HEK293 (cell line): ENCODE results near the gene MCIDAS.
A peak's percentile ranks its signal among the peaks of the same experiment; 100 is the strongest.

Experiments used
- HOXA7 ChIP-seq: sonication (generic); formaldehyde crosslinking; IDR thresholded peaks from 2 replicates; pipeline ENCODE4 v1.8.1; 2022; ENCODE audit warnings: missing genetic modification reagents, borderline replicate concordance
- WT1 ChIP-seq: fragments of 450-650 bp; formaldehyde crosslinking; IDR thresholded peaks from 2 replicates; pipeline ENCODE4 v1.5.1; 2016; ENCODE audit warnings: missing biosample characterization, missing genetic modification characterization
- ZFP41 ChIP-seq: fragments of 450-650 bp; formaldehyde crosslinking; IDR thresholded peaks from 2 replicates; pipeline ENCODE4 v1.5.1; 2016; ENCODE audit warnings: missing biosample characterization, missing genetic modification characterization, borderline replicate concordance
- ZIC2 ChIP-seq: fragments of 450-650 bp; formaldehyde crosslinking; IDR thresholded peaks from 2 replicates; pipeline ENCODE4 v1.5.1; 2016; ENCODE audit warnings: missing biosample characterization, missing genetic modification characterization
- ZNF211 ChIP-seq: fragments of 450-650 bp; formaldehyde crosslinking; IDR thresholded peaks from 2 replicates; pipeline ENCODE4 v1.5.1; 2016; ENCODE audit warnings: low read depth, missing biosample characterization, missing genetic modification characterization
- ZNF248 ChIP-seq: fragments of 450-650 bp; formaldehyde crosslinking; IDR thresholded peaks from 2 replicates; pipeline ENCODE4 v1.5.1; 2017; ENCODE audit warnings: missing biosample characterization, missing genetic modification characterization
- ZNF266 ChIP-seq: fragments of 450-650 bp; formaldehyde crosslinking; IDR thresholded peaks from 2 replicates; pipeline ENCODE4 v1.5.1; 2016; ENCODE audit warnings: missing biosample characterization, missing genetic modification characterization, low read depth
- ZNF274 ChIP-seq, 2 experiments: fragments of 200-500 bp in 1 of 2; fragments of 450-650 bp in 1 of 2; sonication (Bioruptor generic) in 1 of 2; formaldehyde crosslinking in 1 of 2; IDR thresholded peaks; 2 replicates each; pipeline versions ENCODE4 v1.5.1 to v1.6.1; 2014 to 2016; ENCODE audit warnings: borderline replicate concordance in 1 of 2, inconsistent platforms in 1 of 2, low read length in 1 of 2, missing biosample characterization in 1 of 2, missing genetic modification characterization in 1 of 2
- ZNF311 ChIP-seq: fragments of 450-650 bp; formaldehyde crosslinking; IDR thresholded peaks from 2 replicates; pipeline ENCODE4 v1.5.1; 2017; ENCODE audit warnings: missing biosample characterization, missing genetic modification characterization, borderline replicate concordance
- ZNF324 ChIP-seq: fragments of 450-650 bp; formaldehyde crosslinking; IDR thresholded peaks from 2 replicates; pipeline ENCODE4 v1.5.1; 2016; ENCODE audit warnings: missing biosample characterization, missing genetic modification characterization
- ZNF391 ChIP-seq: fragments of 450-650 bp; formaldehyde crosslinking; IDR thresholded peaks from 2 replicates; pipeline ENCODE4 v1.5.1; 2016; ENCODE audit warnings: low read depth, missing biosample characterization, missing genetic modification characterization, borderline replicate concordance
- ZNF521 ChIP-seq: fragments of 450-650 bp; formaldehyde crosslinking; IDR thresholded peaks from 2 replicates; pipeline ENCODE4 v1.5.1; 2017; ENCODE audit warnings: missing biosample characterization, mild to moderate bottlenecking, missing genetic modification characterization
- ZNF529 ChIP-seq: fragments of 450-650 bp; formaldehyde crosslinking; IDR thresholded peaks from 2 replicates; pipeline ENCODE4 v1.5.1; 2017; ENCODE audit warnings: missing genetic modification characterization, missing biosample characterization; ENCODE audit not compliant: insufficient replicate concordance
- ZNF560 ChIP-seq: fragments of 450-650 bp; formaldehyde crosslinking; IDR thresholded peaks from 2 replicates; pipeline ENCODE4 v1.5.1; 2017; ENCODE audit warnings: missing biosample characterization, missing genetic modification characterization, borderline replicate concordance
- ZNF561 ChIP-seq: fragments of 450-650 bp; IDR thresholded peaks from 2 replicates; pipeline ENCODE4 v1.5.1; 2018; ENCODE audit warnings: missing biosample characterization, missing genetic modification characterization, borderline replicate concordance
- ZNF664 ChIP-seq: fragments of 450-650 bp; formaldehyde crosslinking; IDR thresholded peaks from 2 replicates; pipeline ENCODE4 v1.5.1; 2016; ENCODE audit warnings: missing biosample characterization, missing genetic modification characterization
- ZNF76 ChIP-seq: fragments of 450-650 bp; formaldehyde crosslinking; IDR thresholded peaks from 2 replicates; pipeline ENCODE4; 2016; ENCODE audit warnings: low read depth, missing biosample characterization, missing genetic modification characterization, borderline replicate concordance
- ZNF792 ChIP-seq: fragments of 450-650 bp; formaldehyde crosslinking; IDR thresholded peaks from 2 replicates; pipeline ENCODE4 v1.5.1; 2016; ENCODE audit warnings: missing biosample characterization, missing genetic modification characterization
- TF ChIP-seq, protein P1 (sequence below): fragments of 450-650 bp; formaldehyde crosslinking; IDR thresholded peaks from 2 replicates; pipeline ENCODE4 v1.5.1; 2016; ENCODE audit warnings: missing biosample characterization, missing genetic modification characterization
- TF ChIP-seq, protein P2 (sequence below): fragments of 450-650 bp; formaldehyde crosslinking; IDR thresholded peaks from 2 replicates; pipeline ENCODE4 v1.5.1; 2016; ENCODE audit warnings: missing biosample characterization, missing genetic modification characterization
- TF ChIP-seq, protein P3 (sequence below): fragments of 450-650 bp; formaldehyde crosslinking; IDR thresholded peaks from 2 replicates; pipeline ENCODE4 v1.5.1; 2017; ENCODE audit warnings: missing biosample characterization, mild to moderate bottlenecking, missing genetic modification characterization, moderate library complexity
- TF ChIP-seq, protein P4 (sequence below): fragments of 450-650 bp; formaldehyde crosslinking; conservative IDR thresholded peaks from 2 replicates; pipeline ENCODE4 v1.5.1; 2016; ENCODE audit warnings: low read depth, missing biosample characterization, missing genetic modification characterization
- TF ChIP-seq, protein P5 (sequence below): fragments of 450-650 bp; formaldehyde crosslinking; IDR thresholded peaks from 2 replicates; pipeline ENCODE4 v1.5.1; 2016; ENCODE audit warnings: missing biosample characterization, missing genetic modification characterization, borderline replicate concordance

The MCIDAS gene

DNA sequence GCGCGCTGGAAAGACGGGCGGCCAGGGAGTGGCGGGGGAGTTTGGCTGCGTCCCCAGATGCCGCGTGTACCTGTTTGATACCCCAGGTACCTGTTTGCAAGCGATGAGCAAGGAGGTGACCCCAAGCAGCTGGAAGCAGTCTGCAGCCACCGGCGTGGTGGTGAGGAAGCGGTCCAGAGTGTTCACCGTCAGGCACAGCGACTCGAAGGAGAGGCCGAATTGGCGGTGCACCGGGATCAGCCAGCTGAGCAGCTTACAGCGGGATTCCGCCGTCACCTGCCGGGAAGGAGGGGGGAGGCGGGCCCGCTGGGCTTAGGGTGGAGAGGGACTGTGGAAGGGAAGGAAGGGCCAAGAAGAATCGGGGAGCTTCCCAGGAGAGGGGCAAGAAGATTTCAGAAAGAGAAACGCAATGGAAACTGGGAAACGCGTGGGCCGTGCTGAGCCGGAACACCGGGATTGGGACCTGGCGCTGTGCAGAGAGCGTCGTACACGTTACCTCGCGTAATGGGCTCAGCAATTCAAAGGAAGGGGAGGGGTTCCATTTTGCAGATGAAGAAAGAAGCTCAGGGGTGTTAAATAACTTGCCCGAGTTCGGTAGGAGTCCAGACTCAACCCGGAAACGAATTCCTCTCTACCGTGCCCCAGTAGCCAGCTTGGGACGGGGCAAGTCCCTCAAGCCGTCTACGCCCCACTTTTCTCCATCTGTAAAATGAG, 5.3 kb upstream of the MCIDAS start (continued):
- TF ChIP-seq ZNF274 (IDR thresholded peaks at IDR 0.05; ENCODE audit: low read length) (no peak), ZNF274 (tag by site-specific recombination; IDR thresholded peaks at IDR 0.05; ENCODE audit: borderline replicate concordance) (no peak), ZNF248 (tag by site-specific recombination) (no peak), ZNF561 (tag by site-specific recombination) (no peak), ZIC2 (tag by site-specific recombination) (peak; percentile 65), ZNF211 (tag by site-specific recombination) (no peak), ZNF324 (tag by site-specific recombination) (no peak), ZNF76 (tag by site-specific recombination) (peak; percentile 80), ZNF266 (tag by site-specific recombination) (no peak), ZFP41 (no peak), ZNF391 (tag by site-specific recombination) (no peak), ZNF521 (tag by site-specific recombination) (no peak), HOXA7 (CRISPR knock-in tag) (no peak), ZNF311 (no peak), ZNF529 (no peak), ZNF792 (tag by site-specific recombination) (no peak), WT1 (tag by site-specific recombination) (0 out of 2 replicates have a peak, but pooled peaks have one; percentile 9), ZNF664 (tag by site-specific recombination) (no peak), ZNF560 (no peak)
- TF ChIP-seq, protein P1, sequence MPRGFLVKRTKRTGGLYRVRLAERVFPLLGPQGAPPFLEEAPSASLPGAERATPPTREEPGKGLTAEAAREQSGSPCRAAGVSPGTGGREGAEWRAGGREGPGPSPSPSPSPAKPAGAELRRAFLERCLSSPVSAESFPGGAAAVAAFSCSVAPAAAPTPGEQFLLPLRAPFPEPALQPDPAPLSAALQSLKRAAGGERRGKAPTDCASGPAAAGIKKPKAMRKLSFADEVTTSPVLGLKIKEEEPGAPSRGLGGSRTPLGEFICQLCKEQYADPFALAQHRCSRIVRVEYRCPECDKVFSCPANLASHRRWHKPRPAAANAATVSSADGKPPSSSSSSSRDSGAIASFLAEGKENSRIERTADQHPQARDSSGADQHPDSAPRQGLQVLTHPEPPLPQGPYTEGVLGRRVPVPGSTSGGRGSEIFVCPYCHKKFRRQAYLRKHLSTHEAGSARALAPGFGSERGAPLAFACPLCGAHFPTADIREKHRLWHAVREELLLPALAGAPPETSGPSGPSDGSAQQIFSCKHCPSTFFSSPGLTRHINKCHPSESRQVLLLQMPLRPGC (tag by site-specific recombination): no peak
- TF ChIP-seq, protein P2, sequence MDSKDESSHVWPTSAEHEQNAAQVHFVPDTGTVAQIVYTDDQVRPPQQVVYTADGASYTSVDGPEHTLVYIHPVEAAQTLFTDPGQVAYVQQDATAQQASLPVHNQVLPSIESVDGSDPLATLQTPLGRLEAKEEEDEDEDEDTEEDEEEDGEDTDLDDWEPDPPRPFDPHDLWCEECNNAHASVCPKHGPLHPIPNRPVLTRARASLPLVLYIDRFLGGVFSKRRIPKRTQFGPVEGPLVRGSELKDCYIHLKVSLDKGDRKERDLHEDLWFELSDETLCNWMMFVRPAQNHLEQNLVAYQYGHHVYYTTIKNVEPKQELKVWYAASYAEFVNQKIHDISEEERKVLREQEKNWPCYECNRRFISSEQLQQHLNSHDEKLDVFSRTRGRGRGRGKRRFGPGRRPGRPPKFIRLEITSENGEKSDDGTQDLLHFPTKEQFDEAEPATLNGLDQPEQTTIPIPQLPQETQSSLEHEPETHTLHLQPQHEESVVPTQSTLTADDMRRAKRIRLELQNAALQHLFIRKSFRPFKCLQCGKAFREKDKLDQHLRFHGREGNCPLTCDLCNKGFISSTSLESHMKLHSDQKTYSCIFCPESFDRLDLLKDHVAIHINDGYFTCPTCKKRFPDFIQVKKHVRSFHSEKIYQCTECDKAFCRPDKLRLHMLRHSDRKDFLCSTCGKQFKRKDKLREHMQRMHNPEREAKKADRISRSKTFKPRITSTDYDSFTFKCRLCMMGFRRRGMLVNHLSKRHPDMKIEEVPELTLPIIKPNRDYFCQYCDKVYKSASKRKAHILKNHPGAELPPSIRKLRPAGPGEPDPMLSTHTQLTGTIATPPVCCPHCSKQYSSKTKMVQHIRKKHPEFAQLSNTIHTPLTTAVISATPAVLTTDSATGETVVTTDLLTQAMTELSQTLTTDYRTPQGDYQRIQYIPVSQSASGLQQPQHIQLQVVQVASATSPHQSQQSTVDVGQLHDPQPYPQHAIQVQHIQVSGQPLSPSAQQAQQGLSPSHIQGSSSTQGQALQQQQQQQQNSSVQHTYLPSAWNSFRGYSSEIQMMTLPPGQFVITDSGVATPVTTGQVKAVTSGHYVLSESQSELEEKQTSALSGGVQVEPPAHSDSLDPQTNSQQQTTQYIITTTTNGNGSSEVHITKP (tag by site-specific recombination): peak; percentile 67
- TF ChIP-seq, protein P3, sequence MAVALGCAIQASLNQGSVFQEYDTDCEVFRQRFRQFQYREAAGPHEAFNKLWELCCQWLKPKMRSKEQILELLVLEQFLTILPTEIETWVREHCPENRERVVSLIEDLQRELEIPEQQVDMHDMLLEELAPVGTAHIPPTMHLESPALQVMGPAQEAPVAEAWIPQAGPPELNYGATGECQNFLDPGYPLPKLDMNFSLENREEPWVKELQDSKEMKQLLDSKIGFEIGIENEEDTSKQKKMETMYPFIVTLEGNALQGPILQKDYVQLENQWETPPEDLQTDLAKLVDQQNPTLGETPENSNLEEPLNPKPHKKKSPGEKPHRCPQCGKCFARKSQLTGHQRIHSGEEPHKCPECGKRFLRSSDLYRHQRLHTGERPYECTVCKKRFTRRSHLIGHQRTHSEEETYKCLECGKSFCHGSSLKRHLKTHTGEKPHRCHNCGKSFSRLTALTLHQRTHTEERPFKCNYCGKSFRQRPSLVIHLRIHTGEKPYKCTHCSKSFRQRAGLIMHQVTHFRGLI (tag by site-specific recombination): no peak
- TF ChIP-seq, protein P4, sequence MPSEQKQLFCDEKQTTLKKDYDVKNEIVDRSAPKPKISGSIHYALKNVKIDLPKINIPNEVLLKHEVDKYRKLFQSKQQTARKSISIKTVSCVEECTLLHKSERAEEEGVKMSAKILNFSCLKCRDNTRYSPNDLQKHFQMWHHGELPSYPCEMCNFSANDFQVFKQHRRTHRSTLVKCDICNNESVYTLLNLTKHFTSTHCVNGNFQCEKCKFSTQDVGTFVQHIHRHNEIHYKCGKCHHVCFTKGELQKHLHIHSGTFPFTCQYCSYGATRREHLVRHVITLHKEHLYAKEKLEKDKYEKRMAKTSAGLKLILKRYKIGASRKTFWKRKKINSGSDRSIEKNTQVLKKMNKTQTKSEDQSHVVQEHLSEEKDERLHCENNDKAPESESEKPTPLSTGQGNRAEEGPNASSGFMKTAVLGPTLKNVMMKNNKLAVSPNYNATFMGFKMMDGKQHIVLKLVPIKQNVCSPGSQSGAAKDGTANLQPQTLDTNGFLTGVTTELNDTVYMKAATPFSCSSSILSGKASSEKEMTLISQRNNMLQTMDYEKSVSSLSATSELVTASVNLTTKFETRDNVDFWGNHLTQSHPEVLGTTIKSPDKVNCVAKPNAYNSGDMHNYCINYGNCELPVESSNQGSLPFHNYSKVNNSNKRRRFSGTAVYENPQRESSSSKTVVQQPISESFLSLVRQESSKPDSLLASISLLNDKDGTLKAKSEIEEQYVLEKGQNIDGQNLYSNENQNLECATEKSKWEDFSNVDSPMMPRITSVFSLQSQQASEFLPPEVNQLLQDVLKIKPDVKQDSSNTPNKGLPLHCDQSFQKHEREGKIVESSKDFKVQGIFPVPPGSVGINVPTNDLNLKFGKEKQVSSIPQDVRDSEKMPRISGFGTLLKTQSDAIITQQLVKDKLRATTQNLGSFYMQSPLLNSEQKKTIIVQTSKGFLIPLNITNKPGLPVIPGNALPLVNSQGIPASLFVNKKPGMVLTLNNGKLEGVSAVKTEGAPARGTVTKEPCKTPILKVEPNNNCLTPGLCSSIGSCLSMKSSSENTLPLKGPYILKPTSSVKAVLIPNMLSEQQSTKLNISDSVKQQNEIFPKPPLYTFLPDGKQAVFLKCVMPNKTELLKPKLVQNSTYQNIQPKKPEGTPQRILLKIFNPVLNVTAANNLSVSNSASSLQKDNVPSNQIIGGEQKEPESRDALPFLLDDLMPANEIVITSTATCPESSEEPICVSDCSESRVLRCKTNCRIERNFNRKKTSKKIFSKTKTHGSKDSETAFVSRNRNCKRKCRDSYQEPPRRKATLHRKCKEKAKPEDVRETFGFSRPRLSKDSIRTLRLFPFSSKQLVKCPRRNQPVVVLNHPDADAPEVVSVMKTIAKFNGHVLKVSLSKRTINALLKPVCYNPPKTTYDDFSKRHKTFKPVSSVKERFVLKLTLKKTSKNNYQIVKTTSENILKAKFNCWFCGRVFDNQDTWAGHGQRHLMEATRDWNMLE (tag by site-specific recombination): peak; percentile 34; the same call in 1 of the 2 replicates
- TF ChIP-seq, protein P5, sequence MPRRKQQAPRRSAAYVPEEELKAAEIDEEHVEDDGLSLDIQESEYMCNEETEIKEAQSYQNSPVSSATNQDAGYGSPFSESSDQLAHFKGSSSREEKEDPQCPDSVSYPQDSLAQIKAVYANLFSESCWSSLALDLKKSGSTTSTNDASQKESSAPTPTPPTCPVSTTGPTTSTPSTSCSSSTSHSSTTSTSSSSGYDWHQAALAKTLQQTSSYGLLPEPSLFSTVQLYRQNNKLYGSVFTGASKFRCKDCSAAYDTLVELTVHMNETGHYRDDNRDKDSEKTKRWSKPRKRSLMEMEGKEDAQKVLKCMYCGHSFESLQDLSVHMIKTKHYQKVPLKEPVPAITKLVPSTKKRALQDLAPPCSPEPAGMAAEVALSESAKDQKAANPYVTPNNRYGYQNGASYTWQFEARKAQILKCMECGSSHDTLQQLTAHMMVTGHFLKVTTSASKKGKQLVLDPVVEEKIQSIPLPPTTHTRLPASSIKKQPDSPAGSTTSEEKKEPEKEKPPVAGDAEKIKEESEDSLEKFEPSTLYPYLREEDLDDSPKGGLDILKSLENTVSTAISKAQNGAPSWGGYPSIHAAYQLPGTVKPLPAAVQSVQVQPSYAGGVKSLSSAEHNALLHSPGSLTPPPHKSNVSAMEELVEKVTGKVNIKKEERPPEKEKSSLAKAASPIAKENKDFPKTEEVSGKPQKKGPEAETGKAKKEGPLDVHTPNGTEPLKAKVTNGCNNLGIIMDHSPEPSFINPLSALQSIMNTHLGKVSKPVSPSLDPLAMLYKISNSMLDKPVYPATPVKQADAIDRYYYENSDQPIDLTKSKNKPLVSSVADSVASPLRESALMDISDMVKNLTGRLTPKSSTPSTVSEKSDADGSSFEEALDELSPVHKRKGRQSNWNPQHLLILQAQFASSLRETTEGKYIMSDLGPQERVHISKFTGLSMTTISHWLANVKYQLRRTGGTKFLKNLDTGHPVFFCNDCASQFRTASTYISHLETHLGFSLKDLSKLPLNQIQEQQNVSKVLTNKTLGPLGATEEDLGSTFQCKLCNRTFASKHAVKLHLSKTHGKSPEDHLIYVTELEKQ (tag by site-specific recombination): no peak
